HEK293T (cell line): Measurements from ENCODE around the gene GTPBP6.

Source experiments
- ARNT ChIP-seq: fragments of 450-650 bp; IDR thresholded peaks from 2 replicates; pipeline ENCODE4 v1.6.1; 2017; ENCODE audit warnings: mild to moderate bottlenecking
- BHLHE40 ChIP-seq: fragments of 450-650 bp; IDR thresholded peaks from 2 replicates; pipeline ENCODE4 v1.6.1; 2016; ENCODE audit warnings: mild to moderate bottlenecking, moderate library complexity, borderline replicate concordance
- ELF4 ChIP-seq: fragments of 450-650 bp; IDR thresholded peaks from 2 replicates; pipeline ENCODE4 v1.6.1; 2017; ENCODE audit warnings: antibody characterized with exemption
- FOXA1 ChIP-seq: fragments of 450-650 bp; IDR thresholded peaks from 2 replicates; pipeline ENCODE4 v1.6.1; 2016; ENCODE audit warnings: mild to moderate bottlenecking
- FOXK2 ChIP-seq: fragments of 450-650 bp; IDR thresholded peaks from 2 replicates; pipeline ENCODE4 v1.6.1; 2016; ENCODE audit warnings: mild to moderate bottlenecking
- FOXM1 ChIP-seq: fragments of 450-650 bp; IDR thresholded peaks from 2 replicates; pipeline ENCODE4 v1.6.1; 2017; ENCODE audit warnings: mild to moderate bottlenecking, borderline replicate concordance
- L3MBTL2 ChIP-seq: fragments of 450-650 bp; conservative IDR thresholded peaks from 2 replicates; pipeline ENCODE4 v1.6.1; 2016; ENCODE audit warnings: mild to moderate bottlenecking
- NFRKB ChIP-seq: fragments of 450-650 bp; IDR thresholded peaks from 2 replicates; pipeline ENCODE4 v1.6.1; 2016; ENCODE audit warnings: mild to moderate bottlenecking, moderate library complexity
- PKNOX1 ChIP-seq: fragments of 450-650 bp; IDR thresholded peaks from 2 replicates; pipeline ENCODE4 v1.6.1; 2016
- SP1 ChIP-seq: fragments of 450-650 bp; IDR thresholded peaks from 2 replicates; pipeline ENCODE4 v1.6.1; 2017
- SUZ12 ChIP-seq: fragments of 450-650 bp; IDR thresholded peaks from 2 replicates; pipeline ENCODE4 v1.6.1; 2016; ENCODE audit warnings: mild to moderate bottlenecking
- ZNF384 ChIP-seq: fragments of 450-650 bp; IDR thresholded peaks from 2 replicates; pipeline ENCODE4 v1.6.1; 2016

DNA sequence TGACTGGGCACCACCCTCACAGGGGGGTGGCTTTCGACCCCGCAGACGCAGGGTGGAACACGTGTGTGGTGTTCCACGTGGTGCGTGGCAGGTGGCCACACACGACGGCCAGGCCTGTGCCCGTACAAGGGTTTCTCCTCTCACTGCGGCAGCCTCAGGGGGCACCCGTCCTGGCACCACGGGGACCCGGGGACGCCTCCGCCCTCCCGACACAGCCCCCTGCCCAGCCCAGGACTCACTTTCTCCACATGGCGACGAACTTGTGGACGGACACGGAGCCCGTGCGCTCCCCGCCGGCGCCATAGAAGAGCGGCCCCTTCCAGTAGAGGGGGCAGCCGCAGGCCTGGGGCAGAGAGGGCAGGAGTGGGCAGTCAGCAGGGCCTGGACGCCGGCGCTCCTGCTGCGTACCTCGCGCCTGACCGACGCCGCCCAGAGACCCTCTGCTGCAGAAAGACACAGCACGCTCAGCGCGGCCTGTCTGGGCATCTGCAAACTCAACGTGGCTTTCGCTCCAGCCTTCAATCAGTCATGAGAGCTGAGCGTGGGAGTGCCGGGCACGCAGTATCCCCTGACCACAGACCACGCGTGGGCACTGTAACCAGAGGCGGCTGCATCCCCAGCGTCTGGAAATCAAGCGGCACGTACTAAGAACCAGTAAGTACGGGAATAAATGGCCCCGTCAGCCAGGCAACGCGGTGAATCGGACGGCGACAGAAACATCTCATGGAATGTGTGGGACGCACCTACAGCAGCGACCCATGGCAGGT, 28.9 kb upstream of the GTPBP6 start:
- TF ChIP-seq BHLHE40 (no peak), ARNT (no peak), FOXM1 (no peak), FOXA1 (no peak), ELF4 (no peak), SUZ12 (no peak), L3MBTL2 (no peak), SP1 (no peak), ZNF384 (no peak), FOXK2 (no peak), NFRKB (no peak), PKNOX1 (no peak)
